H1 (cell line): Measurements from ENCODE around the gene SMAP1. TPM values are rescaled to one million over a fixed set of nuclear protein-coding genes. Genes with fewer than 3 reads are reported as not detected.

ENCODE experiments used
- CTCF ChIA-PET: fragments of 300-600 bp; sonication (Branson Sonifier 250); formaldehyde crosslinking; loops from one replicate; lab custom pipeline; 2021; ENCODE audit not compliant: partially characterized antibody; lab: Charles Lee
- POLR2A ChIA-PET: fragments of 300-600 bp; sonication (Branson Sonifier 250); formaldehyde crosslinking; loops from one replicate; lab custom pipeline; 2021; ENCODE audit warnings: inconsistent platforms; ENCODE audit not compliant: partially characterized antibody; lab: Charles Lee
- DNase-seq, 2 experiments: peaks; one replicate each; pipeline versions ENCODE4 v3.0.0 to v3.0.0-alpha.2; 2010 to 2022; ENCODE audit warnings: low spot score in 2 of 2, low read depth in 1 of 2, mixed read lengths in 1 of 2
- FAIRE-seq: peaks from 2 replicates; lab custom pipeline; 2011; peaks lifted over from hg19 to GRCh38; lab: Jason Lieb, UNC
- H2AFZ ChIP-seq: 2 replicates; pipeline ENCODE4 v1.8.1; 2012; ENCODE audit warnings: low read length, inconsistent platforms
- H2AK5ac ChIP-seq: 2 replicates; pipeline ENCODE4 v1.6.1; 2013; ENCODE audit warnings: low read depth, low read length
- H2BK120ac ChIP-seq: replicated peaks from 2 replicates; pipeline ENCODE3; 2013; ENCODE audit warnings: low read depth, low read length, inconsistent platforms
- H2BK12ac ChIP-seq: 2 replicates; pipeline ENCODE4 v1.6.1; 2013; ENCODE audit warnings: low read depth, low read length
- H2BK15ac ChIP-seq: 2 replicates; pipeline ENCODE4 v1.6.1; 2013; ENCODE audit warnings: low read length
- H2BK20ac ChIP-seq: 2 replicates; pipeline ENCODE4 v1.6.1; 2013; ENCODE audit warnings: low read length
- H2BK5ac ChIP-seq: 2 replicates; pipeline ENCODE4 v1.6.1; 2013; ENCODE audit warnings: low read depth, low read length
- H3K14ac ChIP-seq: 2 replicates; pipeline ENCODE4 v1.6.1; 2013; ENCODE audit warnings: inconsistent platforms; ENCODE audit not compliant: insufficient read length
- H3K18ac ChIP-seq: 2 replicates; pipeline ENCODE4 v1.6.1; 2013; ENCODE audit warnings: low read length; ENCODE audit errors: extremely low read depth
- H3K23ac ChIP-seq: 2 replicates; pipeline ENCODE4 v1.6.1; 2013; ENCODE audit warnings: inconsistent platforms; ENCODE audit not compliant: insufficient read length
- H3K23me2 ChIP-seq: 2 replicates; pipeline ENCODE4 v1.6.1; 2013; ENCODE audit warnings: low read depth, low read length
- H3K27ac ChIP-seq: 2 replicates; pipeline ENCODE4 v1.6.1; 2011; ENCODE audit warnings: low read depth, low read length, inconsistent platforms
- H3K27me3 ChIP-seq, 4 experiments: replicated peaks in 1 of 4; 1 replicate in 1 of 4; 2 replicates in 3 of 4; pipeline versions ENCODE4 v1.6.1 to v1.8.1; 2011 to 2013; ENCODE audit warnings: low read length in 3 of 4, mild to moderate bottlenecking in 3 of 4, inconsistent platforms in 2 of 4, mixed read lengths in 2 of 4, moderate library complexity in 1 of 4; ENCODE audit not compliant: control insufficient read depth in 3 of 4, insufficient read depth in 3 of 4; ENCODE audit errors: extremely low read depth in 1 of 4
- H3K36me3 ChIP-seq, 4 experiments: 2 replicates each; pipeline versions ENCODE4 v1.6.1 to v1.8.1; 2011 to 2013; ENCODE audit warnings: mild to moderate bottlenecking in 4 of 4, low read length in 3 of 4, moderate library complexity in 2 of 4, control low read depth in 1 of 4, inconsistent platforms in 1 of 4; ENCODE audit not compliant: insufficient read depth in 4 of 4, control insufficient read depth in 2 of 4
- H3K4ac ChIP-seq: replicated peaks from 2 replicates; pipeline ENCODE3; 2013; ENCODE audit warnings: low read length, low read depth, mixed read lengths, inconsistent platforms; ENCODE audit not compliant: insufficient read length
- H3K4me1 ChIP-seq, 4 experiments: replicated peaks in 1 of 4; 1 replicate in 1 of 4; 2 replicates in 3 of 4; pipeline versions ENCODE4 v1.6.1 to v1.8.1; 2011 to 2013; ENCODE audit warnings: low read length in 3 of 4, inconsistent platforms in 2 of 4, mixed read lengths in 1 of 4; ENCODE audit not compliant: insufficient read depth in 4 of 4, control insufficient read depth in 3 of 4
- H3K4me2 ChIP-seq, 2 experiments: 2 replicates each; pipeline versions ENCODE4 v1.6.1 to v1.8.1; 2011 to 2013; ENCODE audit warnings: low read depth in 2 of 2, low read length in 2 of 2, control low read depth in 1 of 2, inconsistent platforms in 1 of 2, mild to moderate bottlenecking in 1 of 2; ENCODE audit not compliant: insufficient read depth in 1 of 2
- H3K4me3 ChIP-seq, 4 experiments: fragments of 200-600, 300-600 bp in 1 of 4; sonication (generic), shearing (Covaris generic), sonication (Bioruptor Twin) in 1 of 4; 2 replicates each; pipeline versions ENCODE4 v1.5.1 to v1.8.1; 2011 to 2016; ENCODE audit warnings: low read length in 4 of 4, low read depth in 3 of 4, control low read depth in 2 of 4, inconsistent platforms in 2 of 4, mild to moderate bottlenecking in 2 of 4, mixed read lengths in 1 of 4, moderate library complexity in 1 of 4; ENCODE audit not compliant: insufficient read depth in 2 of 4; ENCODE audit errors: extremely low read depth in 1 of 4
- H3K56ac ChIP-seq: replicated peaks from 2 replicates; pipeline ENCODE3; 2013; ENCODE audit warnings: low read depth, mild to moderate bottlenecking, mixed read lengths, low read length, inconsistent platforms; ENCODE audit not compliant: insufficient read length
- H3K79me1 ChIP-seq: 2 replicates; pipeline ENCODE4 v1.6.1; 2013; ENCODE audit warnings: low read depth, low read length, control low read depth
- H3K79me2 ChIP-seq, 2 experiments: 2 replicates each; pipeline versions ENCODE4 v1.6.1 to v1.8.1; 2012 to 2013; ENCODE audit warnings: low read length in 2 of 2, mild to moderate bottlenecking in 2 of 2, inconsistent platforms in 1 of 2; ENCODE audit not compliant: insufficient read depth in 2 of 2, control insufficient read depth in 1 of 2
- H3K9ac ChIP-seq, 4 experiments: replicated peaks in 1 of 4; 1 replicate in 1 of 4; 2 replicates in 3 of 4; pipeline versions ENCODE4 v1.6.1 to v1.8.1; 2011 to 2013; ENCODE audit warnings: low read depth in 3 of 4, low read length in 3 of 4, control low read depth in 2 of 4, mild to moderate bottlenecking in 2 of 4, moderate library complexity in 2 of 4, inconsistent platforms in 1 of 4; ENCODE audit errors: extremely low read depth in 1 of 4
- H3K9me3 ChIP-seq, 2 experiments: 2 replicates each; pipeline versions ENCODE4 v1.6.1 to v1.8.1; 2012 to 2013; ENCODE audit warnings: mild to moderate bottlenecking in 2 of 2, moderate library complexity in 2 of 2, control low read depth in 1 of 2, inconsistent platforms in 1 of 2, low read depth in 1 of 2, low read length in 1 of 2, mixed read lengths in 1 of 2; ENCODE audit not compliant: insufficient read depth in 2 of 2
- H4K20me1 ChIP-seq, 2 experiments: replicated peaks in 1 of 2; 2 replicates each; pipeline versions ENCODE3 to v1.8.1; 2011 to 2013; ENCODE audit warnings: inconsistent platforms in 2 of 2, low read length in 2 of 2, mild to moderate bottlenecking in 1 of 2; ENCODE audit not compliant: insufficient read depth in 2 of 2, control insufficient read depth in 1 of 2
- H4K5ac ChIP-seq: 2 replicates; pipeline ENCODE4 v1.6.1; 2013; ENCODE audit warnings: low read length, low read depth, mixed read lengths, inconsistent platforms; ENCODE audit not compliant: insufficient read length
- H4K8ac ChIP-seq: 2 replicates; pipeline ENCODE4 v1.8.0; 2013; ENCODE audit warnings: mild to moderate bottlenecking, moderate library complexity, low read length, inconsistent platforms; ENCODE audit not compliant: insufficient read depth; ENCODE audit errors: extremely low read depth
- H4K91ac ChIP-seq: replicated peaks from 2 replicates; pipeline ENCODE3; 2013; ENCODE audit warnings: low read length, mixed read lengths, inconsistent platforms; ENCODE audit not compliant: insufficient read length
- CTBP2 ChIP-seq: IDR thresholded peaks from 2 replicates; pipeline ENCODE4 v1.7.0; 2011; ENCODE audit warnings: borderline replicate concordance, mild to moderate bottlenecking, moderate library complexity, mixed read lengths, low read length; ENCODE audit not compliant: insufficient read depth, insufficient read length
- HDAC2 ChIP-seq, 2 experiments: fragments of 300-600 bp in 1 of 2; sonication (generic) in 1 of 2; IDR thresholded peaks; 2 replicates each; pipeline ENCODE4 v1.6.1; 2011 to 2012; ENCODE audit warnings: low read depth in 2 of 2, low read length in 2 of 2, mild to moderate bottlenecking in 2 of 2, moderate library complexity in 2 of 2, borderline replicate concordance in 1 of 2, inconsistent platforms in 1 of 2
- SIN3A ChIP-seq, 2 experiments: IDR thresholded peaks in 1 of 2; conservative IDR thresholded peaks in 1 of 2; 2 replicates each; pipeline ENCODE4 v1.6.1; 2011 to 2012; ENCODE audit warnings: low read length in 2 of 2, improper control_type of control experiment in 1 of 2, low read depth in 1 of 2, mild to moderate bottlenecking in 1 of 2
- WGBS, 2 experiments: shearing (Covaris generic) in 1 of 2; methylation state at CpG; one replicate each; pipeline versions ENCODE4 v1.1.6 to v1.1.7; 2013 to 2015; ENCODE audit warnings: low lambda C conversion rate in 2 of 2, mixed read lengths in 2 of 2, inconsistent platforms in 1 of 2, low coverage in 1 of 2, missing lambda C conversion rate in 1 of 2; ENCODE audit not compliant: insufficient replicate concordance in 2 of 2, insufficient coverage in 1 of 2, insufficient read length in 1 of 2; ENCODE audit errors: extremely low coverage in 1 of 2, missing lambda C conversion rate in 1 of 2; 5-methylcytosine and 5-hydroxymethylcytosine counted together
- polyA plus RNA-seq, 7 experiments: library from polyadenylated mRNA; depleted of rRNA in 3 of 7; stranded (reverse) in 5 of 7; unstranded in 2 of 7; fragments of >200 nt in 5 of 7; fragments of 200-250 nt in 2 of 7; gene quantifications; 1 replicate in 5 of 7; 2 replicates in 1 of 7; 4 replicates in 1 of 7; pipeline versions ENCODE4 v1.2.1 to v1.2.3, GENCODE V29; 2011 to 2013; ENCODE audit warnings: missing spikeins in 2 of 7, mixed read lengths in 2 of 7
- total RNA-seq: library from RNA; stranded (reverse); fragmentation: NEBNext Ultra II Directional; extraction: Animal tissue kit (Norgen Biotek cat#: 25700); gene quantifications from 2 replicates; pipeline ENCODE4 v1.2.1, GENCODE V29; 2021

SMAP1 gene
- total and polyA plus RNA-seq, 2 of the 8 experiments (the other 6 are each of a cell fraction or from before 2014, with no cell fraction given), result 18.8 to 32.4 TPM

- no peak overlapping the region for H4K8ac ChIP-seq
- ChIA-PET CTCF (interaction anchor here (0.8 kb wide), 1 partner anchor 12 kb away, joined by 3 read pairs; no protein-coding TSS in a partner anchor), POLR2A (no interaction called here)
- H4K91ac ChIP-seq, result no peak overlapping the region
- no peak overlapping the region for H3K4me2 ChIP-seq
- H3K79me2 ChIP-seq, result no peaks in the 10 kb centered on the region
- H3K36me3 ChIP-seq, result no peaks in the 10 kb centered on the region
- no peaks in the 10 kb centered on the region for H3K79me1 ChIP-seq
- no peaks in the 10 kb centered on the region for H3K27me3 ChIP-seq
- H2AK5ac ChIP-seq, result no peak overlapping the region
- TF ChIP-seq HDAC2 (IDR thresholded peaks at IDR 0.05; ENCODE audit: borderline replicate concordance in 1 of 2, low read depth in 2 of 2, low read length in 2 of 2) (no peak), CTBP2 (no peak), SIN3A (conservative IDR thresholded peaks at IDR 0.05 in 1 of 2, IDR thresholded peaks at IDR 0.05 in 1 of 2; ENCODE audit: low read depth in 1 of 2, low read length in 2 of 2) (no peak)
- H4K20me1 ChIP-seq, result no peaks in the 10 kb centered on the region
- H3K9ac ChIP-seq, result no peak overlapping the region
- H3K4me3 ChIP-seq, result no peak overlapping the region
- no peak overlapping the region for H2AFZ ChIP-seq
- FAIRE-seq, result no peak
- H2BK20ac ChIP-seq, result no peak overlapping the region
- no peak overlapping the region for H3K4ac ChIP-seq
- no peak overlapping the region for H2BK15ac ChIP-seq
- no peaks in the 10 kb centered on the region for H3K9me3 ChIP-seq
- H2BK12ac ChIP-seq, result no peak overlapping the region
- no peak overlapping the region for H3K18ac ChIP-seq
- H3K27ac ChIP-seq, result no peak overlapping the region
- no peak overlapping the region for H2BK120ac ChIP-seq
- H3K23ac ChIP-seq, result no peak overlapping the region
- no peak overlapping the region for H4K5ac ChIP-seq
- H3K4me1 ChIP-seq, result no peaks in the 10 kb centered on the region
- H3K23me2 ChIP-seq, result no peaks in the 10 kb centered on the region
- WGBS, 2 experiments, result 88% methylated on average over 1 of the region's 1 CpG; no CpG with 5 or more reads in 1 of the 2 experiments
- no peak overlapping the region for H3K14ac ChIP-seq
- no peak overlapping the region for H2BK5ac ChIP-seq
- H3K56ac ChIP-seq, result no peak overlapping the region
- DNase-seq, result no peak
Measured at GRCh38 chr6:70622461-70622860, 45.2 kb upstream of the SMAP1 start.
